Limb (tissue), 2 donors: ENCODE measurements around the gene PSMB9.
A peak's percentile ranks its signal among the peaks of the same experiment; 100 is the strongest.
"Not testable (repeated sequence)": the region's sequence is repeated elsewhere in the genome, so short reads cannot be mapped to it uniquely, and the experiment has no call there.

Experiments used
- DNase-seq, 2 donors: peaks; one replicate each; pipeline ENCODE4 v3.0.0-alpha.2; 2016; ENCODE audit errors: extremely low spot score in 2 of 2

Gene PSMB9

DNA sequence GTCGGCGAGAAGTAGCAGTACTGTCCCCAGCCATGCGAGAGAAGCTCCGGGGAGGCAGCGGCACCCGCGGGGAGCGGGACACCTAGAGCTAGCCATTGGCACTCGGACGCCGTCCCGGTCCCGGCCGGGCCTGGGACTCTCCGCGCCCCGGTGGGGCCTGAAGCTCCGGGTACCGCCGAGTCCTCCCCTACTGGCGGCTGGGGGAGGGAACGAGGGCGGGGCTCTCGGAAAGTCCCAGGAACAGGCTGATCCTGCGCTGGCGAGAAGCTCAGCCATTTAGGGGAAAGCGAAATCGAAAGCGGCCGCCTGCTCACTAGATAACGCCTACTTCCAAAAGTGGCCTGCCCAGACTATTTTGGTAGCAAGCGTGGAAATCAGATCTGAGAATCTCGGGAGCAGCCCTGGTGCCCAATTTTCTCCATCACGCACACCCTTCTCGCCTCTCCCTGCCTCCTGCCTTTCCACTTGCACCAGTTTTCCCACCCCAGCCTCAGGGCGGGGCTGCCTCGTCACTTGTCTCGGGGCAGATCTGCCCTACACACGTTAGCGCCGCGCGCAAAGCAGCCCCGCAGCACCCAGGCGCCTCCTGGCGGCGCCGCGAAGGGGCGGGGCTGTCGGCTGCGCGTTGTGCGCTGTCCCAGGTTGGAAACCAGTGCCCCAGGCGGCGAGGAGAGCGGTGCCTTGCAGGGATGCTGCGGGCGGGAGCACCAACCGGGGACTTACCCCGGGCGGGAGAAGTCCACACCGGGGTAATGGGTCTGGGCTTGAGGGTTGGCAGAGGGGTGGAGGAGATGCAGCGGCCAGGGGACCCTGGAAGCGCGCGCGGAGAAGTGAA, at the start of gene PSMB9, which contains the start of gene TAP1:
Gene PSMB9 (plus strand): TSS at position 652 of the 835 bp plus-strand sequence. CDS start 38 bp downstream, at position 690.
Gene TAP1 (minus strand): TSS at position 164 of the 835 bp plus-strand sequence. CDS start 68 bp downstream, at position 96.
- DNase-seq, result peak; percentile 85 to 89

DNA sequence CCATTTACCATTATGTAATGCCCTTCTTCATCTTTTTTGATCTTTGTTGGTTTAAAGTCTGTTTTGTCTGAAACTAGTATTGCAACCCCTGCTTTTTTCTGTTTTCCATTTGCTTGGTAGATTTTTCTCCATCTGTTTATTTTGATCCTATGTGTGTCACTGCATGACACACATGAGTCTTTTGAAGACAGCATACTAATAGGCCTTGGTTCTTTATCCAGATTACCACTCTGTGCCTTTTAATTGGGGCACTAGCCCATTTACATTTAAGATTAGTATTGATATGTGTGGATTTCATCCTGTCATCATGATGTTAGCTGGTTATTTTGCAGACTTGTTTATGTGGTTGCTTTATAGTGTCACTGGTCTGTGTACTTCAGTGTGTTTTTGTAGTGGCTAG, 48.6 kb upstream of the PSMB9 start:
- not testable (repeated sequence) for DNase-seq

DNA sequence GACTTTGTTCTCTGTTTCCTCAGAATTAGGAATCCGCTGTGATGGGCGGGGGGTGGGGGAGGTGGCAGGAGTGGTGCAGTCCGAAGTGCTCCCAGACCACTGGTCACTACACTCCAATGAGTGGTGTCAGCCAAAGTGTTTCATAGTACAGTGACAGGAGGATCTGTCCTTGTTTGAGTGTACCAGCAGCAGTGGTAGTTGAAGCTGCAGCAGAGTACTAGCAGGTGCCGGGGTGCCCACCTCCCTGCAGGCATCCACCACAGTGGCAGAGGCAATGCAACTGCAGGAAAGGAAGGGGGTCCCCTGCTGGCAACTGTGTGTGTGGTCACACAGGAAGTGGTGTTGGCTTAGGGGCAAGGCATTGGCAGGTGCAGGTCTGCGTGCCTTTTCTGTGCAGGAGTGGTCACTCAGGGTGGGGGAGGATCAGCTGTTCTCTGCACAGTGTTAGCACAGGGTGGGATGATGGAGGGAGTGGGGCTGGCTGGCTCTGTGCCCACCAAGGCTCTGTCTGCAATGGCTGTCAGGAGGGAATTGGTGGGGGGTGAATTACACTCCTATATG, 46.9 kb upstream of the PSMB9 start:
- no peak for DNase-seq

DNA sequence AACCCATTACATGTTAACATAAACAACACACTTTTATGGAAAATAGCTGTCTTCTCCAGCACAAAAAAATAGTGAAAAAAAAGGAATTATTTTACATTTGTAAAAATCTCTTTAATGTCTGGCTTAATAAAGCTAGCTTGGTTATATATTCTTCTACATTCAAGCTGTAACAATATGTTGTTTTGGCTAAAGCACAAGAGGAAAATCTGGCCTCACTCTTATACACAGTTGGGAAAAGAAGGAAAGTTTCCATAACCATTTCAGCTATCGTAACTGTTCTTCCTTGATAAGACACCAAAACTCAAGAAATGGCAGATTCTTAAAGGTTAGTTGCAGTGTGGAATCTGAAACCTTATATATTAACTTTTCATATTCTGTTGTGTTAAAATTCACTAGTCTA, 44.8 kb upstream of the PSMB9 start:
- DNase-seq, result no peak

DNA sequence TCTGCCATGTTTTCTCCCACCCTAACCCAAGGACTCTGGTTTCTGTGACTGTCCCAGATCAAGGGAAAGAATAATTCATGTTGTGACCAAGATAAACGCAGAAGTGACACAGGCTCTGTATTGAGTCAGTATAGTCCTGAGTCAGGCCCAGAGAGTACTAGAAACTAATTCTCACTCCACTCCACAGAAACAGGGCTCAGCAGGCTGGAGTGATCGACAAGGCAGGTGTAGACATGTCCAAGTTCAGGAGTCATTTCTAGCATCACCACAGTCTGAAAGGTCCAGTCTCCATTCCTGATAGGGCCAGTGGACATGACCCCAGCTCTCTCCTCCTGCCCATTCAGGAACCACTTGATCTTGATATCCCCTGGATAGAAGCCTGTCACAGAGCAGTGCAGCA, 39.8 kb upstream of the PSMB9 start:
- no peak for DNase-seq

DNA sequence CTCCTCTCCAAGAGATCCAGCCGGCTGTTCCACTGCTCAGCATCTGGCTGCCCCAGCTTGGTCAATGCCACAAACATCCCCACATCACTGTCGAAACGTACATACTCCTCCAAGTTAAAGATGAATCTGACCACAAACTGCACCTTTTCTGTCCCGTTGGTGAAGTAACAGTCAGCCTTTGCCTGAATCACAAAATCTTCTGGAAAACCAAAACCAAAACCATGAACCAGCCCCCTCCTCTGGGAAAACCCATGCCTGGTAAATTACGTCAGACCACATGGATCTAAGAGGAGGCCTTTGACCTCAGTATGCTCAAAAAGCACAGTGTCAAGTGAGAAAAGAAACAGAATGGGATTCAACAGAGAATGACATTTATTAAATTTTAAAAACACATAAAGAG, 38.9 kb upstream of the PSMB9 start:
- no peak for DNase-seq

DNA sequence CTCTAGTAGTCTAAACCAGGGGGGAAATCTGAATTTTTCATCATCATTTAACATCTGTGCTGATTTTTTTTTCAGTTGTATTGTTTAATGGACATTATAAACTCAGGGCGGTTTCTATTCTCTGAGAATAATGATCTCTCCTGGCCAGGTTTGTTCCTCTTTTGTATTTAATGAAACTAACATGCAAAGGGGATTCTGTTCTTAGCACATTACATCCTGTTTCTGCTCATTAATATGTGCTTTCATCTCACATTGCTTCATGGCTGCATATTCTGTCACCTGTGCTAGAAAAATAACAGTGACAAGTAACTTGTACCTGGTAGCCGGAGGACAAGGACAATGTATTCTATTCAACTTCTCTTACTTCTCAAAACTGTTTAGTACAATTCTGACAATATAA, 38.0 kb upstream of the PSMB9 start:
- no peak for DNase-seq

DNA sequence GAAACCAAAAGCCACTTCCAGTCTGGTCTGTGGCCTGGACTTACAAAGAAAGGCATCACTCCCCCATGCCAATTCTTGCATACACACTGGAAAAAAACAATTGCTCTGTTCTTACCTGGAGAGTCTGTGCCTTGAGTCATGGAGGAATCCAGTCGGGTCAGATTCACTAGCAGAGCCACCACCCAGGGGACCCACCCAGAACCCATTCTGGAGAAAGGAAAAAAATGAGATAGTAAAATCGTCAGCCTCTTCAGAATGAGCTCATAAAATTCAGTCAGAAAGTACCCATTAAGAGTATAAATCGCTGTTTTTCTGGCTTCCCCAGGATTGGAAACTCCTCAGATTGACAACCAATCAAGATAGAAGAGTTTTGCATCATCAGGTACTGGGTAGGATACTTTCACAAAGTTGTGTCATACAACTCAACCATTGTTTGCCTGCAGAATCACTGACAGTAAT, 37.2 kb upstream of the PSMB9 start, which contains the start of gene HLA-DOB:
Gene HLA-DOB (minus strand): TSS at position 257 of the 459 bp plus-strand sequence. CDS start 51 bp downstream, at position 206.
- no peak for DNase-seq

DNA sequence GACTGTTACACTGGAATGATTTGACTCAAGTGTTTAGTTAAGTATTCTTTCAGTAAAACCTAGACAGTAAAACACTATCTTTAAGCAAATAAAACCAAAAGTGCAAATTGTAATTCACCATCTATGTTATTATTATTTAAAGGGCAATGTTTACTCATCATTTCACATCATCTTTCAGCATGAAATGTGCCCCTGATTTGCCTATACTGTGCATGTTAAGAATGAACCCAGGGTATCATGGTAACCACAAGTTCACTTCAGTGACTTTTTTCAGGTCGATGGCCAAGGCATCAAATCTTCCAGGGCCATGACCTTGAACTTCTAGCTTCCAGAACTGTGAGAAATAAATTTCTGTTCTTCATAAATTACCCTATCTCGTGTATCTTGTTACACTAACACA, 35.1 kb upstream of the PSMB9 start:
- no peak for DNase-seq

DNA sequence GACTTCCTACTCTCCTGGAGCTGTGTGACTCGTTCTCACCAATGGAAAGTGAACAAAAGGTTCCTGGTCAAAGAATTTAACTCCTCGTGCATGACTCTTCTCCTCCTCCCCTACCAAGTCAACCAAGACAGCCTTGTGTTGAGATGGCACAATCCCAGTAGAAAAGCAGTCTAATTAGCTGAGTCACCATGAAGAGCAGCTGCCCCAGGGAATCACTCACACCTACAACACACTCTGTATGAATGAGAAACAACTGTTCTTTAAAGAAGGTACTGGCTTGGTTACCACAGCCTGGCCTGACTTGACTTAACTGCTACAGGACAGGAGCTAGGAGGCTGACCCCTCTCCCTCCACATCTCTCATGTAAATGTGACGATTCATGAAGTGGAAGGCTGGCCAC, 34.3 kb upstream of the PSMB9 start:
- DNase-seq, result no peak

DNA sequence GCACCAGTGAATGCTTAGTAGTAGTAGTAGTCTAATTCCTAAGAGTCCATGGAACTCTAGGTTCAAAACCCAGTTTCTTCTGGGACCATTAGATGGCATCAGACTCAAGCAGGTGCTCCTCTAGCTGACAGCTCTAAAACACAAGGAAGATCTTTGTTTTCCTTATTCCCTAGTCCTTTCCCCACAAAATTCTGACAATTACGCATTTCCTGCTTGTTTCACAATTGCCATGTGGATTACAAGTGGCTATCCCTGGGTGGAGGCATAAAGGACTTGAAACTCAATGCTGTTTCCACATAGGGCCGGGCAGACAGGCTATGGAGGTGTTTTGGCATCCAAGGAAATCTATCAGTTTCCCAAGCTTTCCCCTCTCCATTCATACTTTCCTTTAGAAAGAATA, 28.0 kb upstream of the PSMB9 start:
- peak in 1 of 2 donors; percentile 13 for DNase-seq

DNA sequence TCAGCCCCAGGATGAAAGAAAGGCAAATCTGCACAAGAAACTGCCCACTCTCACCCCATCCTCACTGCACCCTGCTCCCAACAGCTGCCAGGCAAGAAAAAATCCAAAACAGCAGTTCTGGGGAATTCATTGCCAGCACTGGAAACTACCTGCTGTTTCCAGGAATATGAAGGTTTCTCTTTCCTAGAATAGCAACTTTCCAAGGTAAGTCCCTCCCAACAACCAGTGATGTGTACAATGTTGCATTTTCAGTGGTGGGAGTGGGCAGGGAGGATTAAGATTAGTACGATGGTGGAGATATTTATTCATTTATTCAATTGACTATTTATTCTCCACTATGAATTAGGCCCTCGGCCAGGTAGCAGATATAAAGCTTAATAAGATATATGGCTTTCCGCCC, 27.0 kb upstream of the PSMB9 start:
- DNase-seq, result no peak

DNA sequence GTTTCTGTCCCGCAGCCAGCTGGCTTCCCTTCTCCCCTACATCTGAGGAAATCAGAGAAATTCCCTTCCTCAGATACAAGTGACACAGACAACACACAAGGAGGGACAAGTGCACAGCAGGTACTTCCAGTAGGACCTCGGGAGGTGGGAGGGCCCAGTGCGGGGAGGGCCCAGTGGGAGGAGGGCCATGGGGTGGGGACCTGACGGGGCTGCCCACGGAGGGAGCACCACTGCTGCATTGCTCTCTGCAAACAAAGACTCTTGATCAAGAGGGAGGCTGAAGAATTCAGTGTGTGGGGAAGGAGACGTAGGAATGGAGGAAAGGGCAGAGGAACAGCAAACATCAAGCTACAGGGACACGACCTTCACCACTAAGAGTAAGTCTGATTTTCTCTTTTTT, 24.5 kb upstream of the PSMB9 start:
- no peak for DNase-seq

DNA sequence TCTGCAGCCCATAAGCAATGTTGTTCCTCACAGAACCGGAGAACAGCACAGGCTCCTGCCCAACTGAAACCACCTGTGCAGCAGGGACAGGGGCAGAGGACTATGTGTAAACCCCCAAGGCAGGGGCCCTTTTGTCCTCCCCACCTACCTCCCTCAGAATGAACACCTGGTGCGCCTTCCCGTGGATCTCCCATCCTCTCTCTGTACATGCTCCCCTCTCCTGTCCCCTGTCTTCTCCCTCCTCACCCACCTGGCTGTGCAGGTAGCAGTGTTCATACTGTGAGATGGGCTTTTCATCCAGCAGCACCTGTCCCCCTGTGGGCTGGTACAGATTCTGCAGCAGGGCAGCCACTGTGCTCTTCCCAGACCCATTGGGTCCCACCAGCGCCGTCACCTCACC, 24.0 kb upstream of the PSMB9 start:
- DNase-seq, result no peak

DNA sequence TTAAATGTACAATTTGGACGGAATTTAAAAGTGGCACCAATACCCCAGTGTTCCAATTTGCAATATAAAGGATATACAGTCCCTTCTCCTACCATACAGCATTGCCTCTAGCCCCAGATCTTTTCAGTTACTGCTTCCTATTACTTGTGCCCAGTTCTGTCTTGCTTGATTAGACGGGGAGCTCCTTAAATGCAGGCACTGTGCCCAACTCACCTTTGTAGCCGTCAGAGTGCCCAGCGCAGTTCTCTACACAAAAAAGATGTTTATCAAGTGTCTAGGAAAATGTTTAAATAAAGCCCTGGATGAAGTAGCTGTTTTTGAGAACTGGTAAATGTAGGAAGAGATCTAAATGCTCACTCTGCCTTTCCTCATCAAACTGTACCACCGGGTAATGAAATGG, 23.1 kb upstream of the PSMB9 start:
- DNase-seq, result no peak

DNA sequence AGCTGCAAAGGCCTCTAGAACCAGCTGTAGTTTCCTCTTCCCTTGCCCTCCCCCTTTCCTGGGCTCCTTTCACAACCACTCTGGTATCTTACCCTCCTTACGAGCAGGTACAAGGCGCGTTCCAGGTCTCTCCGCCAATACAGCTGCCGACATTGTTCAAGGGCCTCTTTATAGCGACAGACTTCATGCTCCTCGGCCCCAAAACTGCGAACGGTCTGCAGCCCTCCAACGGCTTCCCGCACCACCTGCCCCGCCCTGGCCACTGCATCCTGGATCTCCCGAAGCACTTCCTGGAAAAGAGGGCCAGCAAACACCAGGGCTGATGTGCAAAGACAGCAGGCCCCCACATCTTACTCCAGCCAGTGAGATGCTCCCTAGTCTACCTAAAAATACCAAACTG, 21.5 kb upstream of the PSMB9 start:
- no peak for DNase-seq

DNA sequence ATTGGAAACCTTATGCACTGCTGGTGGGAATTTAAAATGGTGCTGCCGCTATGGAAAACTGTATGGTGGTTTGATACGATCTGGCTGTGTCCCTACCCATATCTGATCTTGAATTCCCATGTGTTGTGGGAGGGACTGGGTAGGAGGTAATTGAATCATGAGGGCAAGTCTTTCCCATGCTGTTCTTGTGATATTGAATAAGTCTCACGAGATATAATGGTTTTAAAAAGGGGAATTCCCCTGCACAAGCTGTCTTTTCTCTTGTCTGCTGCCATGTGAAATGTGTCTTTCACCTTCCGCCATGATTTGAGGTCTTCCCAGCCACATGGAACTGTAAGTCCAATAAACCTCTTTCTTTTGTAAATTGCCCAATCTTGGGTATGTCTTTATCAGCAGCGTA, 20.3 kb upstream of the PSMB9 start:
- no peak for DNase-seq

DNA sequence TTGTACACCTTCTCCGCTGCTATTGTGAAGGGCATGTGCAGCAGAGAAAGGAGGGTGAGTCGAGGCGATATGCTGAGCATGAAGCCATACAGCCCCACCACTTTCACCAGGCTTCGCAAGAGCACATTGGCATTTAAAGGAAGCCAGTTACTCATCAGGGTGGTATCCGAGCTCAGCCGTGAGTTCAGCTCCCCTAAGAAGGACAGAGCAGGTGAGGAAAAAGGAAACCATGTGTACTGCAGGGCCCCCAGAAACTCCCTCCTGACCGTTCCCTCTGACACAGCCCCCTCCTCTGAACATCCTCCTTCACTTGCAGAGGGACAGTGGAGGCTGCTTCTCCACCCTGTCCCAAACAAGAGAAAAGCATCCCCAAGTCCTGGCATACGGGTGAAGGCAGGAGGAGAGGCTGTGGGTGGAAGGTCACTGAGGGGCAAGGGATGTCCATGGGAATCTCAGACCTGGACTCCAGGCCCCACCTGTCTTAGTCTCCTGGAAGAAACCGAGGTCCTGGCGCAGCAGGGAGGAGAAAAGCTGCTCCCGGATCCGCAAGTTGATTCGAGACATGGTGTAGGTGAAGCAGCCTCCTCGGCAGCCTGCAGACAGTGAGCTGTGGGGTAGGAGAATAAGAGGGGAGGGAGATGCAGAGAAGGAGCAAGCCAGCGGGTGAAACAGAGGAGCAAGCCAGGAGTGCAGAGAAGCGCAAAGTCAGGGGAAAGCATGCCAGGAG, 18.7 kb upstream of the PSMB9 start:
- DNase-seq, result no peak

DNA sequence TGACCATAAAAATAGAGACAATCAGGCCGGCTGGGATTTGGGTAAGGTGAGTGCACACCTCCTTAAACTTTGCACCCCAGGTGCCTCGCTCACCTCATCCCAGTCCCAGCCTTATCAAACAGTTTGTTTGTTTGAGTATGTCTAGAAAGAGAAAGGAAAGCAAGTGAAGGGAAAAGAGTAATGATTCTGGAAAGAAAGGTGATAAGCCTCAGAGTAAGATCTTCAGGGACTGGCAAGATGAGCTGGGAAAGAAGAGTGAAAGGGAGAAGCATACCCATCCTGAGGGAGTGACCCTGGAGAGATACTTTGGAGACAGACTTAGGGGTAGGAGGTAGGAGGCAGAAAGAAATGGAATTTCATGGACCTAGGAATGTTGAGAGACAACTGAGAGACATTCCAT, 17.1 kb upstream of the PSMB9 start:
- no peak for DNase-seq

DNA sequence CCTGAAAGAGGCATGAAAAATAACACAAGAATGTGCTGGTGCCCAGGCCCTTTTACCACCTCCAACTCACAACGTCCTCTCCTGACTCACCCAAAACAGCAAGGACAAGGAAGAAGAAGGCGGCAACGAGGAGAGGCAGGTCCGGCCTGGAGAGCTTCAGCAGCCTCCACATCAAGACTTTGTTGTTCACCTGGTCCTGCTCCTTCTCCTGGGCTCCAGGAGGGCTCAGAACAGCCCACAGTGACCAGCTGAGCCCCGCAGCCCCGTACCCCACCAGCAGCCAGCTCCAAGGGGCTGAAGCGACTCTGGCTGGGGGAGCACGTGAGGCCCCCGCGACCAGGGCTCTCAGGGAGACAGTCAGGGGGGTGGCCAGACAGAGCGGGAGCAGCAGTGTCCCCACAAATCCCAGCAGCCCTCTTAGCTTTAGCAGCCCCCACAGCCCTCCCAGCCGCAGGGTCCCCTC, 16.3 kb upstream of the PSMB9 start:
- no peak for DNase-seq

DNA sequence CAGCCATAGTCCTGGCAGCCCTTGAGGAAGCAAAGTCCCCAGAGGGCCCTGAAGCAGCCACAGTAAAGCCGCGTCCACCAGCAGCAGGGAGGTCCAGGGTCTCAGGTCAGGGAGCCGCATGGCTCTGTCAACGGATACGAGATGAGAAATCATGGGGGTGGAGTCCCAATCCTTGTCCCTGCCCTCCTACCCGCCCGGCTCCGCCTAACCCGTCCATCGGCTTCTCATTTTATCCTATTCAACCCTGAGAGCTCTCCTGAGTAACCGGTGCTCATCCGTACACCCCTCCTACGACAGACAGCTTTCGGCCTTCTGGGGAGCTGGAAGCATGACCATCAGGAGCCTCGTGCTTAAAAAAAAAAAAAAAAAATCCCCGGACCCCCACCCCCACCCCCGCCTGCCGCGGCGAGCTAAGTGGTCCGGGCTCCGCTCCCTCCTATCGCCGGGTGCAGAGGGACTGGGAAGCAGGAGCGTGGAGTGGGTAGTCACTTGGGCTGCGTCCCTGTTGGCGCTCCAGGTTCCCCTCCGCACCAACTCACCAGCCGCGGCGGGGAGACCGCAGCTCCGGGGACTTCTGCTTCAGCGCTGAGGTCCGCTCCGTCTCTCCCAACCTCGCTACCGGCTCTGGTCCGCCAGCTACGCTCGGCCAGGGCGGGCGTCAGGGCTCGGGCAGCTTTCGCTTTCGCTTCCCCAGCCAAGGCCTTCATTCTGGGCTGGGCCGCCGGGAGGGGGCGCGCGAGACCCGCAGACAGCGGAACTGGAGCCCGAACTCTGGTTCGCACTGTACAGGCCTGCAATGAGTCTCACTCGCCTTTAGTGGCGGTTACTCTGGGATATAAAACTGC, 15.7 kb upstream of the PSMB9 start, which contains the start of gene TAP2:
Gene TAP2 (minus strand): TSS at position 626 of the 845 bp plus-strand sequence. CDS start 506 bp downstream, at position 120.
- peak; percentile 94 to 98 for DNase-seq
